Neural progenitor cell (in vitro differentiated cells): Measurements from ENCODE around the gene GSTO1. TPM values are rescaled to one million over a fixed set of nuclear protein-coding genes. Genes with fewer than 3 reads are reported as not detected.

ENCODE experiments used
- DNase-seq: peaks from one replicate; pipeline ENCODE4 v3.0.0-alpha.2; 2016; ENCODE audit warnings: low spot score
- H2AFZ ChIP-seq: fragments of 200-600 bp; sonication (generic); replicated peaks from 2 replicates; pipeline ENCODE4 v1.6.1; 2016; ENCODE audit warnings: antibody characterized with exemption
- H3F3A ChIP-seq: fragments of 200-600 bp; sonication (generic); 2 replicates; pipeline ENCODE4 v1.6.1; 2016; ENCODE audit warnings: antibody characterized with exemption, low read depth
- H3K27ac ChIP-seq: fragments of 200-600 bp; sonication (generic); 2 replicates; pipeline ENCODE4 v1.5.1; 2016; ENCODE audit warnings: mild to moderate bottlenecking
- H3K27me3 ChIP-seq: fragments of 200-600 bp; sonication (generic); 2 replicates; pipeline ENCODE4 v1.6.1; 2016; ENCODE audit warnings: mild to moderate bottlenecking, moderate library complexity
- H3K36me3 ChIP-seq: fragments of 200-600 bp; sonication (generic); 2 replicates; pipeline ENCODE4 v1.5.1; 2016
- H3K4me1 ChIP-seq: fragments of 200-600 bp; sonication (generic); 2 replicates; pipeline ENCODE4 v1.6.1; 2016; ENCODE audit warnings: mixed run types
- H3K4me2 ChIP-seq: fragments of 200-600 bp; sonication (generic); 2 replicates; pipeline ENCODE4 v1.6.1; 2016
- H3K4me3 ChIP-seq: fragments of 200-600 bp; sonication (generic); 2 replicates; pipeline ENCODE4 v1.5.1; 2016
- H3K79me2 ChIP-seq: fragments of 200-600 bp; sonication (generic); 2 replicates; pipeline ENCODE4 v1.6.1; 2016; ENCODE audit warnings: low read depth
- H3K9ac ChIP-seq: fragments of 200-600 bp; sonication (generic); 2 replicates; pipeline ENCODE4 v1.6.1; 2016
- H3K9me3 ChIP-seq: fragments of 200-600 bp; sonication (generic); 2 replicates; pipeline ENCODE4 v1.5.1; 2016; ENCODE audit warnings: low read depth
- H4K20me1 ChIP-seq: fragments of 200-600 bp; sonication (generic); 2 replicates; pipeline ENCODE4 v1.6.1; 2016; ENCODE audit warnings: low read depth
- H3K27ac Mint-ChIP-seq: 3 replicates; pipeline ENCODE4 v1.8.0; 2021; ENCODE audit warnings: mixed read lengths
- H3K27me3 Mint-ChIP-seq: 2 replicates; pipeline ENCODE4 v1.8.0; 2022; ENCODE audit warnings: low read depth, mild to moderate bottlenecking, inconsistent platforms, moderate library complexity, mixed read lengths; ENCODE audit not compliant: insufficient read depth
- H3K36me3 Mint-ChIP-seq: 3 replicates; pipeline ENCODE4 v1.8.0; 2021; ENCODE audit warnings: mixed read lengths
- H3K4me1 Mint-ChIP-seq: 3 replicates; pipeline ENCODE4 v1.8.0; 2021; ENCODE audit warnings: mixed read lengths
- H3K4me3 Mint-ChIP-seq: 3 replicates; pipeline ENCODE4 v1.8.0; 2021; ENCODE audit warnings: mild to moderate bottlenecking, moderate library complexity, mixed read lengths
- H3K9me3 Mint-ChIP-seq: 3 replicates; pipeline ENCODE4 v1.8.0; 2020; ENCODE audit warnings: mixed read lengths
- EZH2 ChIP-seq: fragments of 200-600 bp; sonication (generic); IDR thresholded peaks from 2 replicates; pipeline ENCODE4 v1.6.1; 2017; ENCODE audit warnings: antibody characterized with exemption, mild to moderate bottlenecking, moderate library complexity
- EZH2phosphoT487 ChIP-seq: fragments of 200-600 bp; sonication (generic); IDR thresholded peaks from 2 replicates; pipeline ENCODE4 v1.6.1; 2017; ENCODE audit warnings: antibody characterized with exemption
- total RNA-seq: library from RNA; depleted of rRNA; stranded (reverse); fragments of >200 nt; gene quantifications from 2 replicates; pipeline ENCODE4 v1.2.3, GENCODE V29; 2015; ENCODE audit warnings: low replicate concordance
- TF ChIP-seq, protein P1 (sequence below): fragments of 200-600 bp; sonication (generic); IDR thresholded peaks from 2 replicates; pipeline ENCODE4 v1.5.1; 2017; ENCODE audit warnings: antibody characterized with exemption, mild to moderate bottlenecking

The GSTO1 gene
- total RNA-seq, 1 donor from 2014 or later = 48.6 TPM

DNA sequence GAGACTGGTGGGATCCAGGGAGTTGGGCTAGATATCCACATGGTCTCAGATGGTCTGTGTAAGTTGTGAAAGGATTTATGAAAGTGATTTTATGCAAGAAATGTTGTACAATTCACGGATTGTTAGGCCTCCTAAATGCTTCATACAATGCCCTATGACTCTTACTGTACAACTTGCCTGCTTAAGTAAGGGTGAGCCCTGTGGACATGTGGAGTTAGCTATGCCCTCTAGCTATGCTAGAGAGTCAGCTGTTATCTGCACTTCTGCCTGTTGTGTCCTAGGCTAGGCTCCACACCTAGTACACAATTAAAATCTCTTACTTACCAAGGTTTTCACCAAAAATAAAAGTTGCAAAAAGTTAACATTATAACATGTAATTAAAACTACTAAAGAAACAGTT, 20.9 kb upstream of the GSTO1 start:
- Mint-ChIP-seq H3K4me1 (peaks cover 9% of the 10 kb centered on the region), H3K4me3 (peak overlapping the region; percentile 57)
- no peak overlapping the region for H3K4me2 ChIP-seq

DNA sequence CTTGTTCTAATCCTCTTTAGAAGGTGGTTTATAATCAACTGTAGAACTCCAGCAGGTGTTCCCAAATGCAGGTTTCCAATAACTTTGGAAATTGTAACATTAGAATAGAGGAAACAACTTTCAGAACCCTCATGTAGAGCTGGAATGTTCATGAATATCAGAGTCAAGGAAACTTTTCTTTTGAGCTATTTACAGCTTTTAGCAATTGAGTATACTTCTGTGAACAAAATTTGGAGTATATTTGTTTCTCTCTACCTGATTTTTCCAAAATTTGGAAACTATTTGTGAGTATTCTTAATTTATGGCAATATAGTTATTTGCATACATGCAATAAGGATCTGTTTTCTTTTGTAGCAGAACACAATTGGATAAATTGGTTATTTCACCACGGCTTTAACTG, 19.8 kb upstream of the GSTO1 start:
- no peak for DNase-seq
- no peaks in the 10 kb centered on the region for H4K20me1 ChIP-seq
- H3K4me3 ChIP-seq = no peak overlapping the region
- TF ChIP-seq, protein P1, sequence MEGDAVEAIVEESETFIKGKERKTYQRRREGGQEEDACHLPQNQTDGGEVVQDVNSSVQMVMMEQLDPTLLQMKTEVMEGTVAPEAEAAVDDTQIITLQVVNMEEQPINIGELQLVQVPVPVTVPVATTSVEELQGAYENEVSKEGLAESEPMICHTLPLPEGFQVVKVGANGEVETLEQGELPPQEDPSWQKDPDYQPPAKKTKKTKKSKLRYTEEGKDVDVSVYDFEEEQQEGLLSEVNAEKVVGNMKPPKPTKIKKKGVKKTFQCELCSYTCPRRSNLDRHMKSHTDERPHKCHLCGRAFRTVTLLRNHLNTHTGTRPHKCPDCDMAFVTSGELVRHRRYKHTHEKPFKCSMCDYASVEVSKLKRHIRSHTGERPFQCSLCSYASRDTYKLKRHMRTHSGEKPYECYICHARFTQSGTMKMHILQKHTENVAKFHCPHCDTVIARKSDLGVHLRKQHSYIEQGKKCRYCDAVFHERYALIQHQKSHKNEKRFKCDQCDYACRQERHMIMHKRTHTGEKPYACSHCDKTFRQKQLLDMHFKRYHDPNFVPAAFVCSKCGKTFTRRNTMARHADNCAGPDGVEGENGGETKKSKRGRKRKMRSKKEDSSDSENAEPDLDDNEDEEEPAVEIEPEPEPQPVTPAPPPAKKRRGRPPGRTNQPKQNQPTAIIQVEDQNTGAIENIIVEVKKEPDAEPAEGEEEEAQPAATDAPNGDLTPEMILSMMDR = no peak
- TF ChIP-seq EZH2phosphoT487 = no peak
- TF ChIP-seq EZH2 = no peak
- H3K9me3 ChIP-seq = peaks cover 8% of the 10 kb centered on the region
- H3K4me3 Mint-ChIP-seq = no peak overlapping the region
- no peaks in the 10 kb centered on the region for H3F3A ChIP-seq
- H3K27me3 ChIP-seq = peaks cover 4% of the 10 kb centered on the region
- H3K36me3 ChIP-seq = no peaks in the 10 kb centered on the region
- no peaks in the 10 kb centered on the region for H3K36me3 Mint-ChIP-seq
- no peak overlapping the region for H3K4me2 ChIP-seq
- peaks cover 10% of the 10 kb centered on the region for H3K9me3 Mint-ChIP-seq
- H3K9ac ChIP-seq = no peak overlapping the region
- H2AFZ ChIP-seq = no peak overlapping the region
- H3K4me1 ChIP-seq = peaks cover 5% of the 10 kb centered on the region
- H3K27ac ChIP-seq = no peak overlapping the region
- peaks cover 4% of the 10 kb centered on the region for H3K27me3 Mint-ChIP-seq
- peaks cover 9% of the 10 kb centered on the region for H3K4me1 Mint-ChIP-seq
- no peaks in the 10 kb centered on the region for H3K79me2 ChIP-seq
- no peak overlapping the region for H3K27ac Mint-ChIP-seq

More for the DNA sequence above, 20.9 kb upstream of the GSTO1 start:
- Mint-ChIP-seq H3K27ac (no peak overlapping the region), H3K9me3 (peaks cover 10% of the 10 kb centered on the region), H3K36me3 (no peaks in the 10 kb centered on the region), H3K27me3 (peaks cover 4% of the 10 kb centered on the region)
- Histone ChIP-seq H3K9me3 (peaks cover 8% of the 10 kb centered on the region), H3K4me3 (no peak overlapping the region), H3K36me3 (no peaks in the 10 kb centered on the region), H3K27ac (no peak overlapping the region), H4K20me1 (no peaks in the 10 kb centered on the region), H2AFZ (no peak overlapping the region), H3K4me1 (peaks cover 5% of the 10 kb centered on the region), H3F3A (no peaks in the 10 kb centered on the region), H3K27me3 (peaks cover 4% of the 10 kb centered on the region), H3K9ac (no peak overlapping the region), H3K79me2 (no peaks in the 10 kb centered on the region)
- TF ChIP-seq EZH2phosphoT487 (no peak), EZH2 (no peak)
- TF ChIP-seq, protein P1 = no peak
- DNase-seq = no peak

GRCh38 chr10:104235801-104236200, 18.9 kb upstream of the GSTO1 start:
- DNase-seq = no peak
- H3K27me3 ChIP-seq = peaks cover 4% of the 10 kb centered on the region
- no peak overlapping the region for H3K9ac ChIP-seq
- no peak overlapping the region for H2AFZ ChIP-seq
- no peaks in the 10 kb centered on the region for H3F3A ChIP-seq
- no peak overlapping the region for H3K4me2 ChIP-seq
- TF ChIP-seq, protein P1 = no peak
- no peak for TF ChIP-seq EZH2phosphoT487
- no peak for TF ChIP-seq EZH2
- Mint-ChIP-seq H3K9me3 (peaks cover 10% of the 10 kb centered on the region), H3K4me3 (no peak overlapping the region), H3K27me3 (peaks cover 4% of the 10 kb centered on the region), H3K36me3 (no peaks in the 10 kb centered on the region), H3K27ac (no peak overlapping the region), H3K4me1 (peaks cover 9% of the 10 kb centered on the region)
- no peaks in the 10 kb centered on the region for H4K20me1 ChIP-seq
- no peaks in the 10 kb centered on the region for H3K79me2 ChIP-seq
- peaks cover 8% of the 10 kb centered on the region for H3K9me3 ChIP-seq
- peaks cover 5% of the 10 kb centered on the region for H3K4me1 ChIP-seq
- no peak overlapping the region for H3K4me3 ChIP-seq
- no peak overlapping the region for H3K27ac ChIP-seq
- no peaks in the 10 kb centered on the region for H3K36me3 ChIP-seq
